WI38 (cell line): ENCODE measurements around the gene KCNAB3.
"Not testable (repeated sequence)": the region's sequence is repeated elsewhere in the genome, so short reads cannot be mapped to it uniquely, and the experiment has no call there.

Experiments used
- H3K4me3 ChIP-seq: 2 replicates; pipeline ENCODE4 v1.5.1; 2011; ENCODE audit warnings: low read depth, mild to moderate bottlenecking, control low read depth, low read length
- CTCF ChIP-seq: IDR thresholded peaks from 2 replicates; pipeline ENCODE4 v1.5.1; 2012; ENCODE audit warnings: low read depth, mild to moderate bottlenecking, control low read depth, low read length

The KCNAB3 gene

GRCh38 chr17:7967751-7968150, 38.1 kb upstream of the KCNAB3 start:
- TF ChIP-seq CTCF = no peak
- H3K4me3 ChIP-seq = no peak overlapping the region

GRCh38 chr17:7961421-7961820, 31.8 kb upstream of the KCNAB3 start:
- no peak overlapping the region for H3K4me3 ChIP-seq
- TF ChIP-seq CTCF = no peak

GRCh38 chr17:7959503-7960253, 30.0 kb upstream of the KCNAB3 start:
- no peak for TF ChIP-seq CTCF
- H3K4me3 ChIP-seq = no peak overlapping the region

GRCh38 chr17:7956228-7956965, 26.7 kb upstream of the KCNAB3 start:
- TF ChIP-seq CTCF = no peak
- H3K4me3 ChIP-seq = no peak overlapping the region

GRCh38 chr17:7955414-7956227, 26.0 kb upstream of the KCNAB3 start:
- no peak overlapping the region for H3K4me3 ChIP-seq
- TF ChIP-seq CTCF = no peak

GRCh38 chr17:7953266-7953665, 23.6 kb upstream of the KCNAB3 start:
- not testable (repeated sequence) for H3K4me3 ChIP-seq

- no peak for TF ChIP-seq CTCF
- no peak overlapping the region for H3K4me3 ChIP-seq
Observed at GRCh38 chr17:7951143-7951792, 21.6 kb upstream of the KCNAB3 start.
